Stimulated activated CD8-positive, alpha-beta memory T cell treated with anti-CD3 and anti-CD28 coated beads, Interleukin-15, amount 100 ng/mL, for 1 hour (primary cell): ENCODE results near the gene UROC1.

Source experiments
- DNase-seq: peaks from one replicate; pipeline ENCODE4 v3.0.0-alpha.2; 2020; ENCODE audit warnings: low read depth

The UROC1 gene

GRCh38 chr3:126517291-126517951, at the start of gene UROC1:
TSS of gene UROC1 (minus strand) at chr3:126517773. CDS start at chr3:126517719, 54 bp downstream.
- DNase-seq = no peak

GRCh38 chr3:126562737-126563276, 45.2 kb upstream of the UROC1 start:
- DNase-seq = no peak

- DNase-seq = no peak
These were observed 40.9 kb upstream of the UROC1 start, which contains the start of gene C3orf22 for GRCh38 chr3:126558336-126559071. TSS of gene C3orf22 (minus strand) at chr3:126558932. CDS start at chr3:126553390, 5,542 bp downstream.

GRCh38 chr3:126557761-126558160, 40.2 kb upstream of the UROC1 start:
- DNase-seq = no peak

- DNase-seq = no peak
These were observed 39.8 kb upstream of the UROC1 start for GRCh38 chr3:126557415-126557745.

- no peak for DNase-seq
These were observed 39.3 kb upstream of the UROC1 start for GRCh38 chr3:126556637-126557414.

- no peak for DNase-seq
These were observed 38.4 kb upstream of the UROC1 start for GRCh38 chr3:126555795-126556636.

GRCh38 chr3:126554560-126555525, 37.3 kb upstream of the UROC1 start:
- DNase-seq = no peak

- no peak for DNase-seq
These were observed 35.9 kb upstream of the UROC1 start for GRCh38 chr3:126553284-126554084.

- DNase-seq = no peak
These were observed 35.2 kb upstream of the UROC1 start for GRCh38 chr3:126552688-126553283.

- DNase-seq = no peak
These were observed 34.5 kb upstream of the UROC1 start for GRCh38 chr3:126551839-126552687.

- no peak for DNase-seq
These were observed 33.7 kb upstream of the UROC1 start for GRCh38 chr3:126551121-126551838.

- no peak for DNase-seq
These were observed 33.0 kb upstream of the UROC1 start for GRCh38 chr3:126550488-126551051.

- DNase-seq = no peak
These were observed 32.4 kb upstream of the UROC1 start for GRCh38 chr3:126549861-126550487.

GRCh38 chr3:126548556-126549466, 31.2 kb upstream of the UROC1 start:
- no peak for DNase-seq

GRCh38 chr3:126547721-126548120, 30.1 kb upstream of the UROC1 start:
- DNase-seq = no peak
